A549 (cell line): ENCODE measurements around the gene AFAP1. TPM values are rescaled to one million over a fixed set of nuclear protein-coding genes. Genes with fewer than 3 reads are reported as not detected.
A peak's percentile ranks its signal among the peaks of the same experiment; 100 is the strongest.

Source experiments
- ATAC-seq, 2 experiments: fragments of 200-7000 bp in 1 of 2; fragments of >200 bp in 1 of 2; cut with Nextera tagmentation in 1 of 2; cut with Tn5 transposase in 1 of 2; 3 replicates each; pipeline versions ENCODE4 v1.8.0 to v1.9.1; 2018 to 2020; ENCODE audit warnings: mild to moderate bottlenecking in 1 of 2, moderate library complexity in 1 of 2
- CTCF ChIA-PET: fragments of 300-600 bp; sonication (Branson Sonifier 250); formaldehyde crosslinking; extraction: SDS; loops from one replicate; lab custom pipeline; 2021; ENCODE audit warnings: antibody characterized with exemption, inconsistent platforms; lab: Yijun Ruan, JAX
- POLR2A ChIA-PET: fragments of 350-600 bp; formaldehyde crosslinking; extraction: SDS; loops from one replicate; lab custom pipeline; 2021; ENCODE audit warnings: antibody characterized with exemption, inconsistent platforms; lab: Yijun Ruan, JAX
- DNase-seq, 2 experiments: peaks; one replicate each; pipeline versions ENCODE4 v3.0.0 to v3.0.0-alpha.2; 2011 to 2016; ENCODE audit warnings: low read depth in 1 of 2, low spot score in 1 of 2
- FAIRE-seq: peaks from 2 replicates; lab custom pipeline; 2011; peaks lifted over from hg19 to GRCh38; lab: Jason Lieb, UNC
- H3K27ac ChIP-seq, 2 experiments: fragments of >200 bp; sonication (Bioruptor Twin); formaldehyde crosslinking; 3 replicates each; pipeline ENCODE4 v1.5.1; 2016 to 2017
- H3K4me1 ChIP-seq: fragments of >200 bp; sonication (Bioruptor Twin); formaldehyde crosslinking; 3 replicates; pipeline ENCODE4 v1.6.1; 2016
- H3K4me2 ChIP-seq: fragments of >200 bp; sonication (Bioruptor Twin); formaldehyde crosslinking; 3 replicates; pipeline ENCODE4 v1.6.1; 2016
- H3K4me3 ChIP-seq: fragments of >200 bp; sonication (Bioruptor Twin); formaldehyde crosslinking; 3 replicates; pipeline ENCODE4 v1.5.1; 2016
- H3K9me3 ChIP-seq: fragments of >200 bp; sonication (Bioruptor Twin); formaldehyde crosslinking; 3 replicates; pipeline ENCODE4 v1.6.1; 2016
- ATOH8 ChIP-seq: fragments of 250-450 bp; sonication (Bioruptor Pico); IDR thresholded peaks from 2 replicates; pipeline ENCODE4 v1.5.0; 2020; ENCODE audit warnings: low read depth, mild to moderate bottlenecking, moderate library complexity
- BCL3 ChIP-seq: fragments of >200 bp; sonication (Bioruptor Twin); formaldehyde crosslinking; IDR thresholded peaks from 3 replicates; pipeline ENCODE4 v1.6.1; 2016
- CBX8 ChIP-seq: fragments of 200-600 bp; sonication (generic); IDR thresholded peaks from 2 replicates; pipeline ENCODE4 v1.6.1; 2016
- CEBPB ChIP-seq, 2 experiments: fragments of >200 bp in 1 of 2; sonication (Bioruptor Twin) in 1 of 2; formaldehyde crosslinking in 1 of 2; IDR thresholded peaks; 2 replicates each; pipeline ENCODE4 v1.6.1; 2012 to 2016
- CHD2 ChIP-seq: fragments of 150-350 bp; IDR thresholded peaks from 2 replicates; pipeline ENCODE4 v1.6.1; 2014; ENCODE audit warnings: low read length; ENCODE audit not compliant: partially characterized antibody
- EHF ChIP-seq: fragments of 250-450 bp; sonication (Bioruptor Pico); IDR thresholded peaks from 2 replicates; pipeline ENCODE4 v1.5.0; 2020; ENCODE audit warnings: mild to moderate bottlenecking
- FOSL2 ChIP-seq, 2 experiments: fragments of 450-650 bp in 1 of 2; fragments of >200 bp in 1 of 2; sonication (Bioruptor Twin) in 1 of 2; formaldehyde crosslinking; IDR thresholded peaks; 2 replicates each; pipeline versions ENCODE4 v1.5.0 to v1.6.1; 2016 to 2020; ENCODE audit warnings: mild to moderate bottlenecking in 1 of 2, moderate library complexity in 1 of 2
- HDAC2 ChIP-seq: fragments of 200-600 bp; sonication (generic); IDR thresholded peaks from 2 replicates; pipeline ENCODE4 v1.6.1; 2016
- HES2 ChIP-seq: fragments of >200 bp; sonication (Bioruptor Twin); formaldehyde crosslinking; IDR thresholded peaks from 2 replicates; pipeline ENCODE4 v1.6.1; 2016
- HEYL ChIP-seq: fragments of 250-450 bp; sonication (Bioruptor Pico); IDR thresholded peaks from 2 replicates; pipeline ENCODE4 v1.8.0; 2021; ENCODE audit warnings: mild to moderate bottlenecking, moderate library complexity
- HMGXB4 ChIP-seq: fragments of 250-450 bp; sonication (Bioruptor Pico); IDR thresholded peaks from 2 replicates; pipeline ENCODE4 v1.5.0; 2021; ENCODE audit warnings: mild to moderate bottlenecking, moderate library complexity, borderline replicate concordance
- HOXA7 ChIP-seq: fragments of 250-450 bp; sonication (Bioruptor Pico); IDR thresholded peaks from 2 replicates; pipeline ENCODE4 v1.5.0; 2020; ENCODE audit warnings: mild to moderate bottlenecking, moderate library complexity
- HOXB5 ChIP-seq: fragments of 250-450 bp; sonication (Bioruptor Pico); IDR thresholded peaks from 2 replicates; pipeline ENCODE4 v1.5.0; 2020; ENCODE audit warnings: mild to moderate bottlenecking, moderate library complexity
- JUN ChIP-seq, 2 experiments: fragments of >200 bp; sonication (Bioruptor Twin); formaldehyde crosslinking; IDR thresholded peaks; 2 replicates in 1 of 2; 3 replicates in 1 of 2; pipeline ENCODE4 v1.6.1; 2016 to 2017
- KDM1A ChIP-seq: fragments of 200-600 bp; sonication (generic); IDR thresholded peaks from 2 replicates; pipeline ENCODE4 v1.6.1; 2016; ENCODE audit warnings: low read depth, mild to moderate bottlenecking
- MAFK ChIP-seq: fragments of 450-650 bp; IDR thresholded peaks from 2 replicates; pipeline ENCODE4 v1.6.1; 2014; ENCODE audit not compliant: partially characterized antibody
- NPAS2 ChIP-seq: fragments of 250-450 bp; sonication (Bioruptor Pico); IDR thresholded peaks from 2 replicates; pipeline ENCODE4 v1.8.0; 2022; ENCODE audit warnings: mild to moderate bottlenecking, moderate library complexity, borderline replicate concordance
- PBX3 ChIP-seq: IDR thresholded peaks from 2 replicates; pipeline ENCODE4 v1.6.1; 2012
- PHF8 ChIP-seq: fragments of 200-600 bp; sonication (generic); IDR thresholded peaks from 2 replicates; pipeline ENCODE4 v1.6.1; 2016; ENCODE audit warnings: low read depth, mild to moderate bottlenecking, antibody characterized with exemption, moderate library complexity, borderline replicate concordance
- RAD21 ChIP-seq, 2 experiments: fragments of >200 bp in 1 of 2; sonication (Bioruptor Twin) in 1 of 2; formaldehyde crosslinking in 1 of 2; IDR thresholded peaks in 1 of 2; conservative IDR thresholded peaks in 1 of 2; 2 replicates in 1 of 2; 3 replicates in 1 of 2; pipeline ENCODE4 v1.6.1; 2012 to 2018; ENCODE audit warnings: inconsistent platforms in 1 of 2
- RCOR1 ChIP-seq: fragments of 150-350 bp; IDR thresholded peaks from 2 replicates; pipeline ENCODE4 v1.6.1; 2014; ENCODE audit warnings: antibody characterized with exemption, low read length, low read depth
- USF2 ChIP-seq: fragments of 450-650 bp; IDR thresholded peaks from 2 replicates; pipeline ENCODE4 v1.6.1; 2014; ENCODE audit warnings: antibody characterized with exemption
- ZNF302 ChIP-seq: fragments of 250-450 bp; sonication (Bioruptor Pico); IDR thresholded peaks from 2 replicates; pipeline ENCODE4 v1.9.0; 2021; ENCODE audit warnings: inconsistent platforms, mild to moderate bottlenecking, moderate library complexity
- WGBS: methylation state at CpG from one replicate; pipeline ENCODE4 v1.1.6; 2017; ENCODE audit errors: missing lambda C conversion rate; 5-methylcytosine and 5-hydroxymethylcytosine counted together
- polyA plus RNA-seq, 4 experiments: library from polyadenylated mRNA; depleted of rRNA in 3 of 4; stranded (reverse); fragments of >200 nt; fragmentation: RNase III in 1 of 4; extraction: RNeasy Plus Mini Kit Qiagen cat#74134 plus additional on column Dnase treatment in 1 of 4; gene quantifications; 2 replicates in 3 of 4; 3 replicates in 1 of 4; pipeline ENCODE4 v1.2.3, GENCODE V29; 2011 to 2017

The AFAP1 gene
- polyA plus RNA-seq, 2 of the 4 experiments (the other 2 are of a cell fraction) = 25.4 to 29.6 TPM

- no peak for ATAC-seq
- TF ChIP-seq ATOH8 (CRISPR knock-in tag) (no peak), HMGXB4 (CRISPR knock-in tag) (no peak), PHF8 (no peak), NPAS2 (CRISPR knock-in tag) (no peak)
- CTCF ChIA-PET = interaction anchor here (0.7 to 1.4 kb wide), 2 partner anchors 86 to 162 kb away, joined by 3 to 4 read pairs; no protein-coding TSS in a partner anchor
- Histone ChIP-seq H3K4me2 (no peak overlapping the region), H3K27ac (peak overlapping the region in 1 of 2 experiments; percentile 97; a peak in 3 of 6 replicates), H3K4me3 (no peak overlapping the region), H3K9me3 (no peaks in the 10 kb centered on the region), H3K4me1 (peaks cover 55% of the 10 kb centered on the region)
- 96% methylated on average over 11 of the region's 12 CpGs for WGBS
- DNase-seq = no peak
- FAIRE-seq = no peak
- POLR2A ChIA-PET = interaction anchor here (1.3 kb wide), 1 partner anchor 24 kb away, joined by 3 read pairs; the partner anchor contains the start of gene AFAP1
Measured at GRCh38 chr4:7963691-7964090, 24.0 kb upstream of the AFAP1 start.

- ChIA-PET POLR2A (no interaction called here), CTCF (interaction anchor here (0.6 to 1.4 kb wide), 3 partner anchors 32 to 172 kb away, joined by 3 to 4 read pairs (median 4); no protein-coding TSS in a partner anchor)
- WGBS = 87% methylated on average over 13 of the region's 17 CpGs
- peak overlapping the region; percentile 24 to 97; a peak in 4 of 6 replicates for H3K27ac ChIP-seq
- H3K9me3 ChIP-seq = no peaks in the 10 kb centered on the region
- no peak overlapping the region for H3K4me3 ChIP-seq
- TF ChIP-seq EHF = no peak
- no peak for TF ChIP-seq HEYL
- no peak for TF ChIP-seq HDAC2
- TF ChIP-seq BCL3 = no peak
- no peak for TF ChIP-seq CBX8
- no peak for TF ChIP-seq KDM1A
- no peak for TF ChIP-seq HOXA7 (CRISPR knock-in tag)
- no peak for TF ChIP-seq ZNF302 (CRISPR knock-in tag)
- no peak for TF ChIP-seq RCOR1
- TF ChIP-seq JUN (IDR thresholded peaks at IDR 0.05) = no peak
- no peak for TF ChIP-seq HOXB5 (CRISPR knock-in tag)
- no peak for TF ChIP-seq MAFK
- TF ChIP-seq RAD21 (conservative IDR thresholded peaks at IDR 0.05 in 1 of 2, IDR thresholded peaks at IDR 0.05 in 1 of 2) = no peak
- TF ChIP-seq CHD2 = no peak
- TF ChIP-seq PBX3 = no peak
- TF ChIP-seq USF2 = no peak
- no peak for TF ChIP-seq CEBPB (IDR thresholded peaks at IDR 0.05)
- no peak for TF ChIP-seq HES2
- TF ChIP-seq FOSL2 (IDR thresholded peaks at IDR 0.05) = no peak
- TF ChIP-seq FOSL2 (CRISPR knock-in tag; IDR thresholded peaks at IDR 0.05) = no peak
- no peak overlapping the region for H3K4me2 ChIP-seq
- no peak for FAIRE-seq
- no peak for DNase-seq
- ATAC-seq = no peak
- peaks cover 56% of the 10 kb centered on the region for H3K4me1 ChIP-seq
Measured at GRCh38 chr4:7962609-7963508, 23.2 kb upstream of the AFAP1 start.
